GM12878 (cell line): ENCODE measurements around the gene DLST. TPM values are rescaled to one million over a fixed set of nuclear protein-coding genes. Genes with fewer than 3 reads are reported as not detected.

Experiments used
- ATAC-seq: fragments of 200-7000 bp; cut with Tn5 transposase; 3 replicates; pipeline ENCODE4 v1.9.1; 2020; ENCODE audit warnings: mild to moderate bottlenecking, moderate library complexity
- BruUV-seq: library from RNA; stranded (reverse); fragments of 400-500 nt; replicated peaks from 2 replicates; lab custom pipeline; 2021; lab: Mats Ljungman, UMichigan
- CTCF ChIA-PET: fragments of 300-600 bp; sonication (Branson Sonifier 250); formaldehyde crosslinking; extraction: SDS; loops from one replicate; lab custom pipeline; 2021; ENCODE audit warnings: inconsistent platforms; lab: Yijun Ruan, JAX
- POLR2A ChIA-PET: fragments of 350-600 bp; formaldehyde crosslinking; extraction: SDS; loops from one replicate; lab custom pipeline; 2021; ENCODE audit warnings: inconsistent platforms; lab: Charles Lee
- RAD21 ChIA-PET: fragments of 300-600 bp; sonication (Branson Sonifier 250); formaldehyde crosslinking; loops from one replicate; lab custom pipeline; 2023; ENCODE audit warnings: antibody characterized with exemption; ENCODE audit not compliant: unreplicated experiment; lab: Charles Lee
- SMC1A ChIA-PET: fragments of 300-600 bp; sonication (Branson Sonifier 250); formaldehyde crosslinking; loops from one replicate; lab custom pipeline; 2023; ENCODE audit not compliant: unreplicated experiment, uncharacterized antibody; lab: Charles Lee
- DNase-seq: peaks from one replicate; pipeline ENCODE4 v3.0.0-alpha.2; 2011; ENCODE audit warnings: low read depth, low spot score
- FAIRE-seq: peaks from 3 replicates; lab custom pipeline; 2011; peaks lifted over from hg19 to GRCh38; lab: Jason Lieb, UNC
- H2AFZ ChIP-seq: 2 replicates; pipeline ENCODE4 v1.6.0; 2011; ENCODE audit warnings: low read depth, low read length, control low read depth; ENCODE audit not compliant: control insufficient read depth
- H3K27ac ChIP-seq: 2 replicates; pipeline ENCODE4 v1.5.1; 2011; ENCODE audit warnings: control low read depth; ENCODE audit not compliant: control insufficient read depth, insufficient read depth
- H3K27me3 ChIP-seq, 2 experiments: replicated peaks in 1 of 2; 2 replicates each; pipeline versions ENCODE4 v1.6.0 to v1.6.1; 2011; ENCODE audit warnings: low read length in 1 of 2; ENCODE audit not compliant: control insufficient read depth in 2 of 2, insufficient read depth in 2 of 2
- H3K36me3 ChIP-seq, 2 experiments: 2 replicates each; pipeline ENCODE4 v1.5.1; 2011; ENCODE audit warnings: low read length in 1 of 2; ENCODE audit not compliant: control insufficient read depth in 2 of 2, insufficient read depth in 2 of 2
- H3K4me1 ChIP-seq: 2 replicates; pipeline ENCODE4 v1.6.1; 2011; ENCODE audit warnings: mild to moderate bottlenecking, low read length, moderate library complexity, mixed read lengths; ENCODE audit not compliant: control insufficient read depth, insufficient read depth
- H3K4me2 ChIP-seq: 2 replicates; pipeline ENCODE4 v1.6.0; 2011; ENCODE audit warnings: control low read depth; ENCODE audit not compliant: control insufficient read depth, insufficient read depth
- H3K4me3 ChIP-seq: fragments of 200-600 bp; sonication (generic); 2 replicates; pipeline ENCODE4 v1.5.1; 2016
- H3K79me2 ChIP-seq: 2 replicates; pipeline ENCODE4 v1.6.0; 2011; ENCODE audit warnings: low read length; ENCODE audit not compliant: control insufficient read depth, insufficient read depth
- H3K9ac ChIP-seq: 2 replicates; pipeline ENCODE4 v1.8.0; 2011; ENCODE audit warnings: low read length, control low read depth, mixed read lengths; ENCODE audit not compliant: control insufficient read depth, insufficient read depth
- H3K9me3 ChIP-seq: replicated peaks from 3 replicates; pipeline ENCODE4 v1.5.1; 2011; ENCODE audit warnings: mild to moderate bottlenecking, low read length; ENCODE audit not compliant: control insufficient read depth, insufficient read depth
- H4K20me1 ChIP-seq: 2 replicates; pipeline ENCODE4 v1.6.0; 2011; ENCODE audit not compliant: control insufficient read depth, insufficient read depth
- ATF2 ChIP-seq: IDR thresholded peaks from 2 replicates; pipeline ENCODE4 v1.6.1; 2012; ENCODE audit warnings: low read length, inconsistent platforms
- EZH2 ChIP-seq: IDR thresholded peaks from 2 replicates; pipeline ENCODE4 v1.6.1; 2012; ENCODE audit warnings: low read depth, mild to moderate bottlenecking, control low read depth, inconsistent platforms, low read length, borderline replicate concordance; ENCODE audit not compliant: control insufficient read depth
- IRF5 ChIP-seq: fragments of 450-650 bp; IDR thresholded peaks from 2 replicates; pipeline ENCODE4 v1.6.1; 2017; ENCODE audit warnings: borderline replicate concordance
- NFIC ChIP-seq: IDR thresholded peaks from 2 replicates; pipeline ENCODE4 v1.6.1; 2012; ENCODE audit warnings: low read depth, mild to moderate bottlenecking, inconsistent platforms, low read length, moderate library complexity
- RAD21 ChIP-seq: IDR thresholded peaks from 2 replicates; pipeline ENCODE4 v1.6.1; 2011; ENCODE audit warnings: mild to moderate bottlenecking, low read depth, low read length, moderate library complexity; ENCODE audit not compliant: insufficient read depth
- RELB ChIP-seq: fragments of 450-650 bp; IDR thresholded peaks from 2 replicates; pipeline ENCODE4 v1.6.1; 2017; ENCODE audit warnings: low read depth, mild to moderate bottlenecking, moderate library complexity
- SMC3 ChIP-seq: IDR thresholded peaks from 2 replicates; pipeline ENCODE4 v1.6.1; 2011; ENCODE audit warnings: low read length, improper control_type of control experiment, borderline replicate concordance
- YBX1 ChIP-seq: fragments of 450-650 bp; IDR thresholded peaks from 2 replicates; pipeline ENCODE4 v1.6.1; 2016; ENCODE audit warnings: antibody characterized with exemption
- ZBTB11 ChIP-seq: fragments of 450-650 bp; formaldehyde crosslinking; IDR thresholded peaks from 2 replicates; pipeline ENCODE4 v1.5.0; 2022; ENCODE audit warnings: mild to moderate bottlenecking, missing genetic modification characterization
- ZNF217 ChIP-seq: fragments of 450-650 bp; IDR thresholded peaks from 2 replicates; pipeline ENCODE4 v1.6.1; 2017; ENCODE audit warnings: antibody characterized with exemption, mild to moderate bottlenecking
- ZSCAN29 ChIP-seq: fragments of 450-650 bp; IDR thresholded peaks from 2 replicates; pipeline ENCODE4 v1.6.1; 2017; ENCODE audit warnings: mild to moderate bottlenecking, moderate library complexity
- WGBS: methylation state at CpG from one replicate; pipeline ENCODE4 v1.1.6; 2016; ENCODE audit warnings: low lambda C conversion rate; ENCODE audit not compliant: insufficient replicate concordance, insufficient coverage; ENCODE audit errors: missing lambda C conversion rate; 5-methylcytosine and 5-hydroxymethylcytosine counted together
- in situ Hi-C: fragments of 300-500 bp; cut with MboI; formaldehyde crosslinking; loops from 9 replicates; pipeline ENCODE4 v1.14.3; 2018; ENCODE audit warnings: mixed read lengths
- intact Hi-C: fragments of 100-400 bp; cut with micrococcal nuclease; formaldehyde crosslinking; loops from one replicate; pipeline ENCODE4 v1.14.2; 2022; ENCODE audit not compliant: unreplicated experiment
- polyA plus RNA-seq, 11 experiments: library from polyadenylated mRNA; depleted of rRNA in 4 of 11; unstranded in 6 of 11; stranded (reverse) in 5 of 11; fragments of >200 nt; fragmentation: Nextera tagmentation in 4 of 11; fragmentation: Illumina TruSeq in 1 of 11; extraction: Ambion mirVana in 4 of 11; extraction: Trizol in 1 of 11; gene quantifications; 1 replicate in 1 of 11; 2 replicates in 10 of 11; pipeline versions ENCODE4 v1.2.1 to v1.2.3, GENCODE V29; 2011 to 2016; ENCODE audit warnings: inconsistent platforms in 2 of 11, missing spikeins in 2 of 11, low read depth in 1 of 11
- total RNA-seq, 4 experiments: library from RNA; depleted of rRNA in 3 of 4; stranded (reverse); fragments of >200 nt in 3 of 4; fragmentation: Illumina TruSeq in 1 of 4; extraction: Trizol in 1 of 4; gene quantifications; 2 replicates each; pipeline versions ENCODE4 v1.2.1 to v1.2.3, GENCODE V29; 2013 to 2021

Gene DLST
- total and polyA plus RNA-seq, 10 of the 15 experiments (the other 5 are each of a cell fraction or from before 2014, with no cell fraction given): 2.9 to 141 (median 67.7) TPM

GRCh38 chr14:74868739-74869138 lies 13.0 kb upstream of the DLST start:
- Histone ChIP-seq H3K79me2 (no peaks in the 10 kb centered on the region), H3K36me3 (no peaks in the 10 kb centered on the region), H4K20me1 (no peaks in the 10 kb centered on the region), H3K27ac (no peak overlapping the region), H2AFZ (no peak overlapping the region), H3K4me3 (no peak overlapping the region), H3K9ac (no peak overlapping the region), H3K4me1 (no peaks in the 10 kb centered on the region), H3K27me3 (no peaks in the 10 kb centered on the region; a peak in 1 of 4 replicates), H3K4me2 (no peak overlapping the region), H3K9me3 (no peaks in the 10 kb centered on the region)
- RAD21 ChIA-PET: interaction anchor here (0.7 to 2.3 kb wide), 2 partner anchors 37 to 949 kb away, joined by 3 to 7 read pairs; no protein-coding TSS in a partner anchor
- SMC1A ChIA-PET: interaction anchor here (1.2 kb wide), 1 partner anchor 8 kb away, joined by 4 read pairs; no protein-coding TSS in a partner anchor
- in situ Hi-C loops (no loop called here), intact Hi-C loops (loop anchor here (10.0 kb wide), 1 partner anchor 426 kb away; no protein-coding TSS in a partner anchor)
- POLR2A ChIA-PET: interaction anchor here (0.8 kb wide), 1 partner anchor 14 kb away, joined by 3 read pairs; no protein-coding TSS in a partner anchor
- ATAC-seq: no peak
- FAIRE-seq: no peak
- no TSS peak for BruUV-seq
- CTCF ChIA-PET: interaction anchor here (0.6 to 20.7 kb wide), 6 partner anchors 9 to 260 kb away, joined by 3 to 289 read pairs (median 8); no protein-coding TSS in a partner anchor
- DNase-seq: no peak
- WGBS: 96% methylated on average over 2 of the region's 8 CpGs
- TF ChIP-seq NFIC: no peak
- TF ChIP-seq ZNF217: no peak
- TF ChIP-seq RELB: no peak
- no peak for TF ChIP-seq YBX1
- no peak for TF ChIP-seq ATF2
- no peak for TF ChIP-seq EZH2
- no peak for TF ChIP-seq ZBTB11 (CRISPR knock-in tag)
- no peak for TF ChIP-seq RAD21
- TF ChIP-seq ZSCAN29: no peak
- no peak for TF ChIP-seq IRF5
- no peak for TF ChIP-seq SMC3
